HL-60/S4 (cell line): ENCODE data around the gene CCDC152.
"Not testable (repeated sequence)": the region's sequence is repeated elsewhere in the genome, so short reads cannot be mapped to it uniquely, and the experiment has no call there.

Experiments used
- in situ Hi-C: fragments of 300-500 bp; cut with MboI; formaldehyde crosslinking; loops from 2 replicates; pipeline ENCODE4 v1.14.3; 2022; ENCODE audit warnings: low sequenced_read_pairs

The CCDC152 gene, protein sequence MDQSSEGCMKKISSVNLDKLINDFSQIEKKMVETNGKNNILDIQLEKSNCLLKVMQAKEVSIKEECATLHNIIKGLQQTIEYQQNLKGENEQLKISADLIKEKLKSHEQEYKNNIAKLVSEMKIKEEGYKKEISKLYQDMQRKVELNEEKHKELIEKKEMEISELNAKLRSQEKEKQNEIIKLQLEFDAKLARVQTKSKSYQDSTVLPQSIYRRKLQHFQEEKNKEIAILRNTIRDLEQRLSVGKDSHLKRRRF

DNA sequence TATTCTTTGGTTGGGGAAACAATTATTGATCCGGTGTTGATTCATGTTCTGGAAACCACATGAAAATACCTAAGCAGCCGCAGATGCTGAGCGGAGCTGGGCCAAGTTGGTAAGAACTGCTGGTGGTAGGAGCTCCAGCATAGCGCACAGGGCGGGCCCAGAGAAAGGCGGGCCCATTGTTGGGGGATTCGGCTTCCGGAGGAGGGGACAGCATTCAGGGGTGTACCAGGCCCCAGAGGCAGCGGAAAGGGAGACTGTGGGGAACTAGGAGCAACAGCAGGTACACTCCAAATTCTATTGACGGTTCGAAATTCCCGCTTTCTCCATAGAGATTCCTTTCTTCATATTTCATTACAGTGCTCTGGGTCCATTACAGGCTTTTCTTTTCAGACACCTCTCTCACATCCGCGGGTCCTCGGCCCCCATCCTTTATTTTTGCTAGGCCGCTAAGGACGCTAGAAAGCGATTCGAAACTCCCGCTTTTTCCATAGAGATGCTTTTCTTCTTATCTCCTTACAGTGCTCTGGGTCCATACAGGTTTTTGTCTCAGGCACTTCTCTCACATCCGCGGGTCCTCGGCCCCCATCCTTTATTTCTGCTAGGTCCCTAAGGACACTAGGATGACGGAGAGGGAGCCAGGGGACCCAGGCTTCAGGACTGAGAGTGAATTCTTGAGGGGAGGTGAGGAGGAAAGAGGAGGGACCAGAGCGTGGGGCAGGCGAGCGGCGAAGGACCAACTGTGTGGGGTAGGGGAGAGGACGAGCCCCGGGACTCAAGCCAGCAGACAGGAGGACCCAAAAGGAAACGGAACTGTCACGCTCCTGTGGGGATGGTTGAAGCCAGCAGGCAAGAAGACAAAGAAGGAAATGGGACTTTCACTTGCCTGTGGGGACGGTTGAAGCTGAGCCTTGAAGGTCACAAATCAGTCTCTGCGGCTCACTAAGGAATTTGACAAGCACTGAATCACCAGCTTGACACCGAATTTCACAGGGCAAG, at the start of gene CCDC152:
CCDC152 (plus strand) TSS at position 213 of the 996 bp plus-strand sequence. CDS start 2,304 bp downstream, outside the sequence.
- in situ Hi-C loops = no loop called here

DNA sequence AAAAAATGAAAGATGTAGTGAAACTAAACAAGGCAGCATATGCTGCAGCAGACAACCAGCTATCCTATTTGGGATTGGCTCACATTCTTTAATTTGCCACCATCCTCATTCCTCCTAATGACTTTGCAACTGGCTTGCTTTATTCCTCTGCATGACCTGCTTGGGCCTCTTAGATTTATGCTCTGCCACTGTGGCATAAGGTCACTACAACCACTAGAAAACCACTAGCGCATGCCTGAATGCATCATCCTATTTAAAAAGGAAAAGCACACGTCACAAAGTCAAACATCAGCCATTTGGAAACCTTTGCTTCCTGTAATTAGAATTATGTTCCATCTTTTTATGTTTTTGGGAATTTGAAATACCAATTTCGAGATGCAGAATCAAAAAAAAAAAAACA, 40.8 kb upstream of the CCDC152 start:
- in situ Hi-C loops = no loop called here

DNA sequence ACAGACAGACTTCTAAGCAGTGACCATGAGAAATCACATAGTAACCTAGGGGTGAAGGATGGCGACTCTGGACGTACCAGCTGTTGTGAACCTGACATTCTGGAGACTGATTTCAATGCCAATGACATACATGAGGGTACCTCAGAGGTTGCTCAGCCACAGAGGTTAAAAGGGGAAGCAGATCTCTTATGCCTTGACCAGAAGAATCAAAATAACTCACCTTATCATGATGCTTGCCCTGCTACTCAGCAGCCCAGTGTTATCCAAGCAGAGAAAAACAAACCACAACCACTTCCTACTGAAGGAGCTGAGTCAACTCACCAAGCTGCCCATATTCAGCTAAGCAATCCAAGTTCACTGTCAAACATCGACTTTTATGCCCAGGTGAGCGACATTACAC, 38.0 kb upstream of the CCDC152 start:
- in situ Hi-C loops = no loop called here

DNA sequence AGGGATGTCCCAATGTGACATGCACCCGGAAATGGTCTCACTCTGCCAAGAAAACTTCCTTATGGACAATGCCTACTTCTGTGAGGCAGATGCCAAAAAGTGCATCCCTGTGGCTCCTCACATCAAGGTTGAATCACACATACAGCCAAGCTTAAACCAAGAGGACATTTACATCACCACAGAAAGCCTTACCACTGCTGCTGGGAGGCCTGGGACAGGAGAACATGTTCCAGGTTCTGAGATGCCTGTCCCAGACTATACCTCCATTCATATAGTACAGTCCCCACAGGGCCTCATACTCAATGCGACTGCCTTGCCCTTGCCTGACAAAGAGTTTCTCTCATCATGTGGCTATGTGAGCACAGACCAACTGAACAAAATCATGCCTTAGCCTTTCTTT, 37.6 kb upstream of the CCDC152 start:
- in situ Hi-C loops = no loop called here

DNA sequence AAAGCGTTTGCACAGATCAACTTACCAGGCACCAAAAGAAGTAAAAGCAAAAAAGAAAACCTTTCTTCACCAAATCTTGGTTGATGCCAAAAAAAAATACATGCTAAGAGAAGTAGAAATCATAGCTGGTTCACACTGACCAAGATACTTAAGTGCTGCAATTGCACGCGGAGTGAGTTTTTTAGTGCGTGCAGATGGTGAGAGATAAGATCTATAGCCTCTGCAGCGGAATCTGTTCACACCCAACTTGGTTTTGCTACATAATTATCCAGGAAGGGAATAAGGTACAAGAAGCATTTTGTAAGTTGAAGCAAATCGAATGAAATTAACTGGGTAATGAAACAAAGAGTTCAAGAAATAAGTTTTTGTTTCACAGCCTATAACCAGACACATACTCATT, 36.4 kb upstream of the CCDC152 start:
- in situ Hi-C loops = no loop called here

DNA sequence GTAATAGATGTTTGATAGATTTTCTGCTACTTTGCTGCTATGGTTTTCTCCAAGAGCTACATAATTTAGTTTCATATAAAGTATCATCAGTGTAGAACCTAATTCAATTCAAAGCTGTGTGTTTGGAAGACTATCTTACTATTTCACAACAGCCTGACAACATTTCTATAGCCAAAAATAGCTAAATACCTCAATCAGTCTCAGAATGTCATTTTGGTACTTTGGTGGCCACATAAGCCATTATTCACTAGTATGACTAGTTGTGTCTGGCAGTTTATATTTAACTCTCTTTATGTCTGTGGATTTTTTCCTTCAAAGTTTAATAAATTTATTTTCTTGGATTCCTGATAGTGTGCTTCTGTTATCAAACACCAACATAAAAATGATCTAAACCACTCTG, 35.1 kb upstream of the CCDC152 start:
- in situ Hi-C loops = no loop called here

DNA sequence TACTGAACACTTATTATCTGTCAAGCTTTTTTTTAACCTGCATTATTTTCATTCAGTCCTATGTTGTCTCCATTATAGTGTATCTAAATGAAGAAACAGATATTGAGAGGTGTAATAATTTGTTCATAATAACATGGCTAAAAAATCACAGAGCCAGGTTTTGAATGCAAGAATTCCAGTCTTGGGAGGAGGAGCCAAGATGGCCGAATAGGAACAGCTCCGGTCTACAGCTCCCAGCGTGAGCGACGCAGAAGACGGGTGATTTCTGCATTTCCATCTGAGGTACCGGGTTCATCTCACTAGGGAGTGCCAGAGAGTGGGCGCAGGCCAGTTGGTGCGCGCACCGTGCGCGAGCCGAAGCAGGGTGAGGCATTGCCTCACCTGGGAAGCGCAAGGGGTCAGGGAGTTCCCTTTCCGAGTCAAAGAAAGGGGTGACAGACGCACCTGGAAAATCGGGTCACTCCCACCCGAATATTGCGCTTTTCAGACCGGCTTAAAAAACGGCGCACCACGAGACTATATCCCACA, 22.0 kb upstream of the CCDC152 start:
- in situ Hi-C loops = not testable (repeated sequence)

DNA sequence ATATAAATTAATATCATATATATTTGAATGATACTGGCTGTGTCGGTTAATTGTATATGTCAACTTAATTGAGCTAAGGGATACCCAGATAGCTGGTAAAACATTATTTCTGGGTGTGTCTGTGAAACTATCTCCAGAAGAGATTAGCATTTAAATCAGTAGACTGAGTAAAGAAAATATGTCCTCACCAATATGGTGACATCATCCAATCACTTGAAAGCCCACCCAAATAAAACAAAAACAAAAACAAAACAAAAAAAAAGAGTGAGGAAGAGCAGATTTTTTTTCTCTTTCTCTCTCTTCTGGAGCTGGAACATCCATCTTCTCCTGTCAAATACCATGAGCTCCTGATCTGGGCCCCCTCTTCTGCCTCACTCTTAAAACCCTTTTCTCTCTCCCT, 15.7 kb upstream of the CCDC152 start:
- in situ Hi-C loops = no loop called here

DNA sequence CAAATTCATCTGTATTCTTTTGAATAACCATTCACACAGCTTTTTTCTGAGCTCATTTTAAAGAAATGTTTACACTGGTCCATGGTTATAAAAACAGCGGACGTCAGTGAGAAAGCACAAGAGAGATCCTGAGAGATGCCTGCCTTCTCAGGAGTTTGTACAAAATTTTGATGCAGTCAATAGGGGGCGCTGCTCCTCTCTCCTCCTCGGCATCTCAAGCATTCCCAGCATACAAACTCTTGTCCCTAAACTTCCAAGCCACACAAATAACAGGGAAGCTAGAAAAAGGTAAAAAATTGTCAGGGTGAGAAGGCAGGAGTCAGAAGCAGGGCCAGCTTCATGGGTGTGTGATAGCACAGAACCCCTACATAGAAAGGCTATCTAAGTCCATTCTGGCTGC, 11.2 kb upstream of the CCDC152 start:
- in situ Hi-C loops = no loop called here

DNA sequence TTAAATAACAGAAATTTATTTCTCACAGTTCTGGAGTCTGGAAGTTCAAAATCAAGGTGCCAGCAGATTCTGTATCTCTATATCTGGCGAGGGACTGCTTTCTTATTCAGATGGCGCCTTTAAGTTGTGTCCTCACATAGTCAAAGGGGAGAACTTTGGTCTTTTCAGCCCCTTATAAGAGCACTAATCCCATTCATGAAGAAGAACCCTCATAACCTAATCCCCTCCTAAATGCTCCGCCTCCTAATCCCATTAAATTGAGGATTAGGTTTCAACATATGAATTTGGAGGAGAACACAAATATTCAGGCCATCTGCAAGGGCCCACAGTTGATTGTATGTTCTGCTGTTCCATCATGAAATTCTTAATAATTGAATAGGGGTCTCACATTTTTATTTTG, 10.8 kb upstream of the CCDC152 start:
- in situ Hi-C loops = no loop called here

DNA sequence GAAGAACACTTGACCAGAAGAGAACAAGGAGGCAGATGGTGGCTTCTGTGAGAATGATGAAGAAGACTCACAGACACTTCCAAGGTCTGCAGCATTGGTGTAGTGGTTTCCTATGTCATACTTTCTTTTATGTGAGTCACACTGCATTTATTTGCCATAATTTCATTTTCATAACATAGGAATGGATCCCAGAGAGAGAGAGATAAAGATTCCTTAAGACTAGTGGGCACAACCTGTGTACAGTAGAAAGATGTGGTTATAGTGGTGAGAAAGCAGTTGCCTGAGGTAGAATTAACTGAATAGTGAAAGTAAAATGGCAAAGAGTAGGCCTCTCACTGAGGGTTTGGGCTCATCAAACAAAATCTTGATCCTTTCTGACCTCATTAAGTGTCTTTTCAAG, 7.6 kb upstream of the CCDC152 start:
- in situ Hi-C loops = no loop called here

DNA sequence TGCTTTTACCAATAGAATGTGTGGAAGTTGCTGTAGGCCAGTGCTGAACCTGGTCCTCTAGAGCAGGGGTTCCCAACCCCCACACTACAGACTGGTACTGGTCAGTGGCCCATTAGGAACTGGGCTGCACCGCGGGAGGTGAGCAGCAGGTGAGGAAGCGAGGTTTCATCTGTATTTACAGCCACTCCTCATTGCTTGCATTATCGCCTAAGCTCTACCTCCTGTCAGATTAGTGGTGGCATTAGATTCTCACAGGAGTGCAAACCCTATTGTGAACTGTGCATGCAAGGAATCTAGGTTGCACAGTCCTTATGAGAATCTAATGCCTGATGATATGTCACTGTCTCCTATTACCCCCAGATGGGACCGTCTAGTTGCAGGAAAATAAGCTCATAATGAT, 6.1 kb upstream of the CCDC152 start:
- in situ Hi-C loops = no loop called here

DNA sequence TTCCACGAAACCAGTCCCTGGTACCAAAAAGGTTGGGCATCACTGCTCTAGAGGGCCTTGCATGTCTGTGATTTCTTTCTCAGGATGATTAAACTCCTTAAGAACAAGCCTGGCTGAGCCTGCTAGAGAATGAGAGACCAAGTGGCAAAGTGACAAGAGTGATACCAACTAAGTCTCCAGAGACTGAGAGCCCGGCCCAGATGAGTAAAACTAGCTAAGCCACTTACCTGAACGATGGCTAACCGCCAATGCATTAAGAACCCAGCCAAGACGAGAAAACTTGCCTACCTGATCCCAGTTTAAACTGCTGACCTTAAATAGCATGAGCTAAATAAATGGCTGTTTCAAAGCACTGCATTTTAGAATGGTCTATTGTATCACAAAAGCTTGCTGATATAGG, 5.6 kb upstream of the CCDC152 start:
- in situ Hi-C loops = no loop called here

DNA sequence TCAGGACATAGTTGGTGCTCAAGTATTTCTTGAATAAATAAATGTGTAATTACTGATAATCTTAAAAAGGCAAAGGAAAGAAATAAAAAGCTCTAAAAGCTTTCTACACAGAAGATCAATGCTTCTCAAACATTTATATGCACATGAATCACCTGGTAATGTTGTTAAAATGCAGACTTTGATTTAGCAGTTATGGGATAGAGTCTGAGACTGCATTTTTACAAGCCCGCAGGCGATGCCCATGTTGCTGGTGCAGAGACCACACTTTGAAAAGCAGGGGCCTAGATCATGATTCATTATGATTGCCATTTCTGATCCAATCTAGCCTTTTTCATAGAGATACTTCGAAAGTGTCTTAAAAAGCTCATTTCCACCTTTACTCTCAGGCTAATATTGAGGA, 3.5 kb upstream of the CCDC152 start:
- in situ Hi-C loops = no loop called here

DNA sequence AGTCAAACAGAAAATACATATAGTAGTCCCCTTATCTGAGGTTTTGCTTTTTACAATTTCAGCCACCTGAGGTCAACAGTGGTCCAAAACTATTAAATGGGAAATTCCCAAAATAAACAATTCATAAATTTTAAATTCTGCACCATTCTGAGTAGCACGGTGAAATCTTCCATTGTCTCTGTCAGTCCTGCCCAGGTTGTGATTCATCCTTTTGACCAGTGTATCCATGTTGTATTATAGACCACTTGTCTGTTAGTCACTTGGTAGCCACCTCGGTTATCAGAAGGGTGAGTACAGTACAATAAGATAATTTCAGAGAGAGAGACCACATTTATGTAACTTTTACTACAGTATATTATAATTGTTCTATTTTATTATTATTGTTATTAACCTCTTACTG, 2.8 kb downstream of the CCDC152 start:
- in situ Hi-C loops = no loop called here

DNA sequence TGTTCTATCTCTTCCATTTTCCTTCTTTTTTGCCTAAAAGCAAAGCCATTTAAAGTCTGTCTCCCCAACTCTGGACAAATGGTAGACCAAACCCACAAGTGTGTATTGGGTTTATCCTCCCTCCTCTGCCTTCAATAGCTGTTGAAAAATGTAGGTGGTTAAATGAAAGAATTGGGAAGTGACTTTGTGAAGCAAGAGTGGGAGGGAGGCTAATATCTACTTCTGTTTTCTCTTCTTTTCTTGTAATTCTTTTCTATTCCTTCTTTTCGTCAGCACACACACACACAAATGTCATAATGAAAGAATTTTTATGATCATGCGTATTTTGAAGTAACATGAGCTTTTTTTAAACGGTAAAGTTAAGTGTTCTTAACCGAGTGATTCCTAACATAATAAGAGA, 3.8 kb downstream of the CCDC152 start:
- in situ Hi-C loops = no loop called here

DNA sequence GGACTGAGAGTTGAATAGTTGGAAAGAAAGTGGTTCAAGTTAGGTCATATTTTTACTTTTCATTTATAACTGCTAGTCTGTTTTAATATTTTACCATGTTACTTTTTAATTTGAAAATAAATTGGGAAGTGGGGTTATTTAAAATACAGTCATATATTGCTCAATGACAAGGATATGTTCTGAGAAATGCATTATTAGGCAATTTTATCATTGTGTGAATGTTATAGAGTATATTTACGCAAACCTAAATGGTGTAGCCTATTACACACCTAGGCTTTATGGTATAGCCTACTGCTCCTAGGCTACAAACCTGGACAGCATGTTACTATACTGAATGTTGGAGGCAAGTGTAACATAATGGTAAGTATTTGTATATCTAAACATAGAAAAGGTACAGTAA, 5.2 kb downstream of the CCDC152 start:
- in situ Hi-C loops = no loop called here

DNA sequence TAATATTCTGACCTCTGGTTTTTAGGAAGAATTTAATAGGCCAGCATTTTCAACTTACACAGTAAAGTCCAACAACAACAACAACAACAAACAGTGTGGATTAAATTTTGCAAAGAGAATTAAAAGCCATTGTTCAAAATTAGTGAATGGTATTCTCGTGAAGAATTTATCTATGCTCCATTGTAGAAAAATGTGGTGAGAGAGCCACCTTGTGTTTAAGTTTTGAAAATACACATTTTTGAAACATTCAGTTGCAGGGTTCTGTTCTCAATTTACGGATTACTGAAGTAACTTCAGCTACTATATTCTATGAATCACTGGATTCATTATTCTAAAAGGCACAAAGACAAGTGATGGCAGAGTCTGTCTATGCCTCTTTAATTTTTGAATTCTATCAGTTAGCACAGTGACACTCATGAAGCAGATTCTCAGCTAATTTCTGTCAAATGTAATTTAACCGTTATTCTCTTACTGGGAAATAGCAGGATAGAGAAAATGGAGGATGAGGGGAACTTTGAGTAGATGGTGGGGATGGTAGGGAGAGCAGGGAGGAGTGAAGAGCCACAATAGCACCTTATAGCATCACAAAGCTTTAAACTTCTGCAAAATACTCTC, 11.0 kb downstream of the CCDC152 start:
- in situ Hi-C loops = no loop called here

DNA sequence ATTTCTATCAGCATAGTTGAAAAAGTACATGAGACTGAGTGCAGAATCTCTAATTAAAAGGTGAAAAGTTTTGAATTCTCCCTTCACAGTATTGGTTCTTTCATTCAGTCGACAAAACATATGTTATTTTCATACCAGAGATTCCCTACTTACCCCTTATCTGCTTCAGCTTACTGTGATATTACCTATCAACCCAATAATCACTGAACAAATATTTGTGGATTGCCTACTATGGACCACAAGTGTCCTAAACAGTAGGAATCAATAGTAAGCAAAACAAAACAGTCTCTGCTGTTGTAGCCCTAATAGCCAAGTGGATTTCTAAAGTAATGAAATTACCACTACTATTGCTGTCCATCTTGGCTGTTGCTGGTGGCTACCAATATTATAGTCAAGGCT, 11.5 kb downstream of the CCDC152 start:
- in situ Hi-C loops = no loop called here

DNA sequence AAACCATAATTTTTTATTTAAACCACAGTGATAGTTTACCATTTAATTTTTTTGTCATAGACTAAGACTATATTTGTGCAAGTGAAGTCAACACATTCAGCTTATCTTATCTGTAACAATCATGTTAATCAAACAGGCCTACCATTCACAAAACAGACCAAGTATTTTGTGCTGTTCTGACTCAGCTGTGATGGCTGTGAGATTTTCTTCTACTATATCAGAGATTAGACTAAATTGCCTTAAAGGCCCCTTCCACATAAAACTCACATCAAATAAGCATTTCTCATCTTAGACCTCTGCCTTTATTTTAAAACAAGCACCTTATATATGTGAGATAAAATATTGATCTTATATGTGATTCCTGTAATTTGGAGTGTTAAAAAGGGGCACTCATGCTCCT, 13.4 kb downstream of the CCDC152 start:
- in situ Hi-C loops = no loop called here

DNA sequence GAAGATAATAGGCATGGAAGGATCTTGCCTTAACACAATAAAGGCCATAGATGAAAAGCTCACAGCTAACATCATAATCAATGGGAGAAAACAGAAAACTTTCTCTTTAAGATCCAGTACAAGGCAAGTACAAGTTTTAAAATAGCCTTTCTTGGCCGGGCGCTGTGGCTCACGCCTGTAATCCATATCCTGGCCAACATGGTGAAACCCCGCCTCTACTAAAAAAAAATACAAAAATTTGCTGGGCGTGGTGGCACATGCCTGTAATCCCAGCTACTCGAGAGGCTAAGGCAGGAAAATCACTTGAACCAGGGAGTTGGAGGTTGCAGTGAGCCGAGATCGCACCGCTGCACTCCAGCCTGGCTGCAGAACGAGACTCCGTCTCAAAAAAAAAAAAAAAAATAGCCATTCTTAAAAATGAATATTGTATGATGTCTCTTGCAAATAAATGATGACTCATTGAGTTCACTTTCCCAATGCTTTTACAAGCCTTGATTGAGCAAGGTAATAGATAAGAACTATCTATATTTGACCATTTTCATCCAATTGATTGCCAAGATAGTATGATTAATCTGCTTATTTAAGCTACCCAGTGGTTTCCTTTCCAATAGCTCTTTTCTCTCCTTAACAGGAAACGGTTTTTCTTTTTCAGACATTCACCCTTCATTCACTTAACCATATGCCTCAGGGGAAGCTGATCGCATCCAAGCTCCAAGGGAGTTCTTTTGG, 15.8 kb downstream of the CCDC152 start:
- in situ Hi-C loops = no loop called here
